RWPE1 (cell line): ENCODE measurements around the gene ATXN1.
A peak's percentile ranks its signal among the peaks of the same experiment; 100 is the strongest.

ENCODE experiments used
- CTCF ChIA-PET: fragments of 350-600 bp; sonication (Branson Sonifier 250); formaldehyde crosslinking; extraction: SDS; loops from one replicate; lab custom pipeline; 2021; lab: Yijun Ruan, JAX
- POLR2A ChIA-PET: fragments of 400-600 bp; formaldehyde crosslinking; extraction: SDS; loops from one replicate; lab custom pipeline; 2020; ENCODE audit warnings: antibody characterized with exemption; ENCODE audit not compliant: low non-redundant PET; lab: Yijun Ruan, JAX
- DNase-seq: peaks from one replicate; pipeline ENCODE4 v3.0.0; 2012; ENCODE audit warnings: low spot score
- H3K27ac ChIP-seq: fragments of 450-650 bp; 2 replicates; pipeline ENCODE4 v1.5.1; 2017
- TF ChIP-seq, protein P1 (sequence below): fragments of 450-650 bp; conservative IDR thresholded peaks from 2 replicates; pipeline ENCODE4 v1.5.1; 2017; ENCODE audit warnings: low read depth, mild to moderate bottlenecking

ATXN1 gene

DNA sequence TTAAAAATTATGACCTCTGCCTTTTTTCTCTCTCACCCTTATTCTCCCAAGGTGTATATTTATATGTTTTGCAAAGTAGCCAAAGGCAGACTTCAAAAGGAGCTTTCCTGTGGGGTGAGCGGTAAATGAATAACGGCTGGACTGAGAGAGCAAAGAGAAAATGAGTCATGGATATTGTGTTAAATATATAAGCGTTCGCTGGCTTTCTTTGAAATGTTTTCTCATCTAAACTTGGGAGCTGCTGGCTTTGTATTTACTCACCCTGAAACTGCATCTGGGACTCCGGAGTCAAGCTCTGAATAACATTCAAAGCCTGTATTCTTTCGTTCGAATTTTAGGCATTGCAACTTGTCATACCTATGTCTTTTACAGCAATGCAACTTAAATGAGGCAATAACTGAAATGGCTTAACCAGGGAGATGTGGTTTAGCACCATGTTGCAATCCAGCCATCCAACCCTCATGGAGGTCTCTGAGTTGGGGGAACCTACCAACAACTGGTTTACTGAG is 32.0 kb downstream of the ATXN1 start:
- H3K27ac ChIP-seq = no peak overlapping the region
- ChIA-PET POLR2A (no interaction called here), CTCF (interaction anchor here (0.7 kb wide), 1 partner anchor 897 kb away, joined by 3 read pairs; no protein-coding TSS in a partner anchor)
- no peak for DNase-seq
- TF ChIP-seq, protein P1, sequence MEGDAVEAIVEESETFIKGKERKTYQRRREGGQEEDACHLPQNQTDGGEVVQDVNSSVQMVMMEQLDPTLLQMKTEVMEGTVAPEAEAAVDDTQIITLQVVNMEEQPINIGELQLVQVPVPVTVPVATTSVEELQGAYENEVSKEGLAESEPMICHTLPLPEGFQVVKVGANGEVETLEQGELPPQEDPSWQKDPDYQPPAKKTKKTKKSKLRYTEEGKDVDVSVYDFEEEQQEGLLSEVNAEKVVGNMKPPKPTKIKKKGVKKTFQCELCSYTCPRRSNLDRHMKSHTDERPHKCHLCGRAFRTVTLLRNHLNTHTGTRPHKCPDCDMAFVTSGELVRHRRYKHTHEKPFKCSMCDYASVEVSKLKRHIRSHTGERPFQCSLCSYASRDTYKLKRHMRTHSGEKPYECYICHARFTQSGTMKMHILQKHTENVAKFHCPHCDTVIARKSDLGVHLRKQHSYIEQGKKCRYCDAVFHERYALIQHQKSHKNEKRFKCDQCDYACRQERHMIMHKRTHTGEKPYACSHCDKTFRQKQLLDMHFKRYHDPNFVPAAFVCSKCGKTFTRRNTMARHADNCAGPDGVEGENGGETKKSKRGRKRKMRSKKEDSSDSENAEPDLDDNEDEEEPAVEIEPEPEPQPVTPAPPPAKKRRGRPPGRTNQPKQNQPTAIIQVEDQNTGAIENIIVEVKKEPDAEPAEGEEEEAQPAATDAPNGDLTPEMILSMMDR = no peak

DNA sequence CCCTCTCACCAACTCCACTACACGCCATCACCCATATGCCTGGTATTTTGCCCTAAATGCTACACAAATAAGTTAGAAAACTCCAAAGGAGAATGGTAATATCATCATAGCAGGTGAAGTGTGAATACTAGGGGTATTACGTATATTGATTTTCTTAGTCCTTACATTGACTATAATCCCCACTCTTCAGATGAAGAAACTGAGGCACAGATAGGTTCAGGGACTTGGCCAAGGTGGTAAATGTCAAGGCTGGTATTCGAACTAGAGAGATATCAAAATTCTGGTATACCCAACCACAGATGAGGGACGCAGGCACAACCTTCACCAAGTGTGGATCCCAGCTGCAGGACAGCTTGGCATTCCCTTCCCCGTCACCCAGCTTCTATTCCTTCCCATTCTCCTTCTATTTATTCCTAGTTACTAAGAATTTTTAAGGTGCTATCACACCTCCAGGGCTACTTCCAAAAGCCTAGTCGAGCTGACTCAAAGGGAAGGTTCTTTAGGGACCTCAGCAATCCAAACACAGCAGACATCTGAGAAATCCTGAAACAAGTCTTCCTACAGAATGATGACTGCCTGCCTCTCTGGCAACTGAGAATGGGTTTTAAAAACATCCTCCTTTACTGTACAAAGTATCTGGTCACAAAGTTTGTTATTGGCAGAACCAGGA is 32.6 kb downstream of the ATXN1 start:
- POLR2A ChIA-PET = no interaction called here

DNA sequence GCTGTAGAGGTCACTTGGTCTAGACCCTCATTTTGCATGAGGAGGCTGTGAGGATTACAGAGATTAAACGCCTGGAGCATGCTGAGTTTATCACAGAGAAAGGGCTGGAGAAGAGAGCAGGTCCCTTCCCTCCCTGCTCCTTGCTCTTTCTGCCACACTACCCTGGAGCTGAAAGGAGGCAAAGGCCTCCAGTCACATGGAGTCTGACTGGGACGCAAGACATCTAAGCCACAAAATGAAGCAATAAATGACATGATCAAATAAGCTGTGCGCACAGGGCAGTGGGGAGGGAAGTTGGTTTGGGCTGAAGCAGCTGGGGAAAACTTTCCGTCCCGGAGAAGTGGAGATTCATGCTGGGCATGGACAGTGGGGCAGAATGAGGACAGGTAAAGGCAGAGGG is 33.3 kb downstream of the ATXN1 start:
- TF ChIP-seq, protein P1 = no peak
- ChIA-PET POLR2A (no interaction called here), CTCF (no interaction called here)
- no peak overlapping the region for H3K27ac ChIP-seq
- no peak for DNase-seq

More for the DNA sequence above, 32.6 kb downstream of the ATXN1 start:
- CTCF ChIA-PET = interaction anchor here (0.7 kb wide), 1 partner anchor 898 kb away, joined by 3 read pairs; no protein-coding TSS in a partner anchor
- TF ChIP-seq, protein P1 = no peak
- no peak for DNase-seq
- no peak overlapping the region for H3K27ac ChIP-seq

DNA sequence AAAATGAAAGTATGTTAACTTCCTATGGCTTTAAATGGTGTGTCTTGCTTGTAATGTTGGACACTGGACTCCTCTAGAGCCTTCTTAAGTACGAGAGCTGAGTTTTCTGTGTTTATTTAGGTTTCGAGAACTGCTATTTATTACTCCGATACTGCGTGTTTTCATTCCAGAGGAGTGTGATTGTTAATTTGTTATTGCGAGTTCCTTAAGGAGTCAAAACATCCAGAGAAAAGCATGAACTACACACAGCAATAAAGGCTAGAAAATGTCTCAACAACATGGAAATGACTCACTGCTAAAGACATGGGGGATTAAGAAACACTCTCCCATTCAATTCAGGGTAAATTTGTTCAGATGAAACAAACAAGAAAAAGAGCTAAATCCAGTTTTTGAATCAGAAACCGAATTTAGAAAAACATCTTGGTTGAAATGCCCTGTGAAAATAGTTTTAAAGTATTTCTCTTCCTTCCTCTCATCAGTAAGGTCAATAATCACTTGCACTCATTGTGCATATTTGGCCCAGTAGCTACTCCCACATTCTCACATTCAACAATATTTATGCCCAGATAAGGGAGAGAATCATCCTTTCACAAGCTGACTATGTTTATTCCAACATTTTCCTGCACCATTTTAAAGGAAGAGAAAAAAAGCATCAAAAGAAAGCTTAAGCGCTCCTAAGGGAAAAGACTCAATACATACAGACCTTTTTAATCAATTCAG is 36.0 kb downstream of the ATXN1 start:
- ChIA-PET CTCF (interaction anchor here (0.6 to 0.7 kb wide), 3 partner anchors 13 to 1680 kb away, joined by 3 to 5 read pairs (median 3); no protein-coding TSS in a partner anchor), POLR2A (no interaction called here)
- peak; percentile 63 for DNase-seq
- TF ChIP-seq, protein P1 = no peak
- peak overlapping the region; percentile 88; the same call in 1 of the 2 replicates for H3K27ac ChIP-seq

DNA sequence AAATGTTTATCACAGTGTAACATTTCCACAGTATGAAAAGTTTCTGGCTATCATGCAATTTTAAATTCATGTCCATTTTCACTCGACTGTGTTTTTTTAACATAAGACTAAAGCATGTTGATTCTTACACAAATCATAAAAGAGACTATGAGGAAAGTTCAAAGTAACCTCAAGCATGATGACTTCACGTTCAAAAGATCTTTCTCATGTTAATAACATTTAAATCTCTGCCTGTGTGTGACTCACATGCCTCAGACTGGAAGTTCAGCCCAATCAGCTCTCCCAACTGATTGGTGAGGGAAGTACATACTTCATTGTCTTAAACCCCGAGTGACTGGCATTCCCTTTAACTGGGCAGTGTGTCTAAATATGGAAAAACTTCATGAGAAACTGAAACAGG is 37.4 kb downstream of the ATXN1 start:
- POLR2A ChIA-PET = interaction anchor here (0.9 kb wide), 1 partner anchor 38 kb away, joined by 3 read pairs; no protein-coding TSS in a partner anchor
- DNase-seq = peak; percentile 79
- CTCF ChIA-PET = no interaction called here
- H3K27ac ChIP-seq = no peak overlapping the region
- TF ChIP-seq, protein P1 = no peak

DNA sequence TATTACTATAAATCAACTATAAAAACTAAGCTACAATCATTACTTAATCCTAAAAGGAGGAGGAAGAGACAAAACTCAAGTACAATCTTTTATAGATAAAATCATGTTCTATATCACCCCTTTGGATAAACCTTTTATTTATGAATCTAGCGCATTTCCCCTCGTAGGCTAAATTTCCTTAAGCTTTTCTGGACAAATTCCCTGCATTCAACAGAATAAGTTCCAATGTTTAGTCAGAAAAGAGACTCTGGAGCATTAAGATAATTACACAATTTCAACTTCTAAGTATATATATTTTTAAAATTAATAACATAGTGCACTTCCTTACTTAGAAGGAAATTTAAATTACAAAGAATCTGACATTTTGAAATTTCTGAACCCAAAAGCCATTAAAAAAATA is 37.9 kb downstream of the ATXN1 start:
- ChIA-PET POLR2A (no interaction called here), CTCF (no interaction called here)
- no peak overlapping the region for H3K27ac ChIP-seq
- TF ChIP-seq, protein P1 = no peak
- DNase-seq = no peak
